Measurements from ENCODE around the gene RAC3.

The RAC3 gene

GRCh38 chr17:82031303-82031884 lies at the start of gene RAC3:
Gene RAC3, plus strand, starts transcription at chr17:82031678. Its CDS starts 84 bp downstream, at chr17:82031762.
- H3K4me3 ChIP-seq (ENCODE audit: low read depth, low read length), result peak within 1 kb of the TSS; percentile 60
- in situ Hi-C loops (cut with HindIII; ENCODE audit: low sequenced_read_pairs), result no loop called here
- no peak for DNase-seq (ENCODE audit: low read depth, low spot score)
- no peak for TF ChIP-seq CTCF (IDR thresholded peaks at IDR 0.05; ENCODE audit: low read depth, low read length)

- DNase-seq (ENCODE audit: low read depth, low spot score), result no peak
- no peak for TF ChIP-seq CTCF (IDR thresholded peaks at IDR 0.05; ENCODE audit: low read depth, low read length)
- no peak overlapping the region for H3K4me3 ChIP-seq (ENCODE audit: low read depth, low read length)
- in situ Hi-C loops (cut with HindIII; ENCODE audit: low sequenced_read_pairs), result no loop called here
These were observed 48.4 kb upstream of the RAC3 start for GRCh38 chr17:81983011-81983638.

GRCh38 chr17:81983639-81984373 lies 47.7 kb upstream of the RAC3 start:
- no peak overlapping the region for H3K4me3 ChIP-seq (ENCODE audit: low read depth, low read length)
- in situ Hi-C loops (cut with HindIII; ENCODE audit: low sequenced_read_pairs), result no loop called here
- DNase-seq (ENCODE audit: low read depth, low spot score), result no peak
- no peak for TF ChIP-seq CTCF (IDR thresholded peaks at IDR 0.05; ENCODE audit: low read depth, low read length)

GRCh38 chr17:81984773-81985410 lies 46.6 kb upstream of the RAC3 start:
- H3K4me3 ChIP-seq (ENCODE audit: low read depth, low read length), result no peak overlapping the region
- in situ Hi-C loops (cut with HindIII; ENCODE audit: low sequenced_read_pairs), result no loop called here
- DNase-seq (ENCODE audit: low read depth, low spot score), result no peak
- no peak for TF ChIP-seq CTCF (IDR thresholded peaks at IDR 0.05; ENCODE audit: low read depth, low read length)

- in situ Hi-C loops (cut with HindIII; ENCODE audit: low sequenced_read_pairs), result no loop called here
- H3K4me3 ChIP-seq (ENCODE audit: low read depth, low read length), result no peak overlapping the region
- no peak for DNase-seq (ENCODE audit: low read depth, low spot score)
- no peak for TF ChIP-seq CTCF (IDR thresholded peaks at IDR 0.05; ENCODE audit: low read depth, low read length)
These were observed 44.9 kb upstream of the RAC3 start for GRCh38 chr17:81986606-81987005.

GRCh38 chr17:81987161-81987770 lies 44.2 kb upstream of the RAC3 start:
- H3K4me3 ChIP-seq (ENCODE audit: low read depth, low read length), result no peak overlapping the region
- in situ Hi-C loops (cut with HindIII; ENCODE audit: low sequenced_read_pairs), result no loop called here

More at GRCh38 chr17:81987161-81987770, 44.2 kb upstream of the RAC3 start:
- no peak for DNase-seq (ENCODE audit: low read depth, low spot score)
- no peak for TF ChIP-seq CTCF (IDR thresholded peaks at IDR 0.05; ENCODE audit: low read depth, low read length)
